K562 (cell line): ENCODE results near the gene IFNGR1. TPM values are rescaled to one million over a fixed set of nuclear protein-coding genes. Genes with fewer than 3 reads are reported as not detected.

ENCODE experiments used
- ATAC-seq: fragments of 200-7000 bp; cut with Tn5 transposase; 3 replicates; pipeline ENCODE4 v1.9.1; 2020; ENCODE audit warnings: moderate library complexity
- BruUV-seq: library from RNA; stranded (reverse); fragments of 400-500 nt; replicated peaks from 2 replicates; lab custom pipeline; 2021; lab: Mats Ljungman, UMichigan
- CTCF ChIA-PET: fragments of 300-600 bp; formaldehyde crosslinking; extraction: SDS; loops from one replicate; lab custom pipeline; 2021; ENCODE audit warnings: low intra/inter-chr PET ratio; lab: Yijun Ruan, JAX
- POLR2A ChIA-PET: fragments of 300-600, 350-650 bp; sonication (Branson Sonifier 250); formaldehyde crosslinking; extraction: SDS; loops from one replicate; lab custom pipeline; 2021; ENCODE audit warnings: antibody characterized with exemption, inconsistent platforms; lab: Yijun Ruan, JAX
- DNase-seq, 4 experiments: peaks; one replicate each; pipeline versions ENCODE4 v3.0.0 to v3.0.0-alpha.2; 2011 to 2018; ENCODE audit warnings: low spot score in 3 of 4, mixed read lengths in 3 of 4; ENCODE audit errors: extremely low read depth in 1 of 4
- FAIRE-seq: peaks from 2 replicates; lab custom pipeline; 2011; peaks lifted over from hg19 to GRCh38; lab: Jason Lieb, UNC
- H2AFZ ChIP-seq: 2 replicates; pipeline ENCODE4 v1.6.0; 2011; ENCODE audit warnings: low read depth, low read length, control low read depth, inconsistent platforms
- H3K27ac ChIP-seq: fragments of 200-600 bp; 3 replicates; pipeline ENCODE4 v1.8.0; 2011; ENCODE audit warnings: low read depth, mild to moderate bottlenecking, control low read depth, inconsistent platforms, low read length, moderate library complexity, mixed read lengths; ENCODE audit errors: extremely low read depth
- H3K27me3 ChIP-seq, 2 experiments: fragments of 300-600 bp in 1 of 2; 2 replicates in 1 of 2; 3 replicates in 1 of 2; pipeline versions ENCODE4 v1.6.0 to v1.8.0; 2011; ENCODE audit warnings: inconsistent platforms in 2 of 2, low read length in 2 of 2, mild to moderate bottlenecking in 1 of 2, mixed read lengths in 1 of 2, moderate library complexity in 1 of 2; ENCODE audit not compliant: control insufficient read depth in 2 of 2, insufficient read depth in 2 of 2
- H3K36me3 ChIP-seq: fragments of 300-600 bp; 3 replicates; pipeline ENCODE4 v1.8.0; 2011; ENCODE audit warnings: mild to moderate bottlenecking, low read length, inconsistent platforms; ENCODE audit not compliant: control insufficient read depth, insufficient read depth
- H3K4me1 ChIP-seq, 2 experiments: fragments of 200-600 bp in 1 of 2; replicated peaks in 1 of 2; 2 replicates in 1 of 2; 3 replicates in 1 of 2; pipeline versions ENCODE4 v1.5.1 to v1.8.0; 2011; ENCODE audit warnings: inconsistent platforms in 2 of 2, low read length in 2 of 2, mild to moderate bottlenecking in 1 of 2, mixed read lengths in 1 of 2, moderate library complexity in 1 of 2; ENCODE audit not compliant: control insufficient read depth in 2 of 2, insufficient read depth in 2 of 2
- H3K4me2 ChIP-seq: 2 replicates; pipeline ENCODE4 v1.6.1; 2011; ENCODE audit warnings: low read length, control low read depth, inconsistent platforms, mixed read lengths; ENCODE audit not compliant: insufficient read depth
- H3K4me3 ChIP-seq: fragments of 200-600 bp; sonication (generic), shearing (Covaris generic); 2 replicates; pipeline ENCODE4 v1.5.1; 2016; ENCODE audit warnings: control low read depth, inconsistent platforms
- H3K79me2 ChIP-seq: fragments of 200-600 bp; 3 replicates; pipeline ENCODE4 v1.8.0; 2011; ENCODE audit warnings: low read length, inconsistent platforms; ENCODE audit not compliant: control insufficient read depth, insufficient read depth
- H3K9ac ChIP-seq, 2 experiments: 2 replicates each; pipeline versions ENCODE4 v1.6.0 to v1.6.1; 2011; ENCODE audit warnings: low read depth in 2 of 2, low read length in 2 of 2, control low read depth in 1 of 2, inconsistent platforms in 1 of 2, mild to moderate bottlenecking in 1 of 2, mixed read lengths in 1 of 2; ENCODE audit not compliant: insufficient read depth in 1 of 2
- H3K9me1 ChIP-seq: one replicate; pipeline ENCODE4 v1.6.0; 2011; ENCODE audit warnings: inconsistent platforms, mild to moderate bottlenecking, low read length, moderate library complexity; ENCODE audit not compliant: control insufficient read depth, insufficient read depth
- H3K9me3 ChIP-seq: replicated peaks from 2 replicates; pipeline ENCODE4 v1.5.1; 2011; ENCODE audit warnings: low read depth, low read length, inconsistent platforms; ENCODE audit not compliant: control insufficient read depth, insufficient read depth
- H4K20me1 ChIP-seq: replicated peaks from 2 replicates; pipeline ENCODE4 v1.6.1; 2011; ENCODE audit warnings: low read length, inconsistent platforms, mixed read lengths; ENCODE audit not compliant: control insufficient read depth, insufficient read depth
- CBX3 ChIP-seq, 2 experiments: IDR thresholded peaks; 1 replicate in 1 of 2; 2 replicates in 1 of 2; pipeline ENCODE4 v1.6.1; 2012; ENCODE audit warnings: inconsistent platforms in 2 of 2, low read length in 2 of 2, borderline replicate concordance in 1 of 2, control low read depth in 1 of 2
- EHMT2 ChIP-seq: fragments of 450-650 bp; IDR thresholded peaks from 2 replicates; pipeline ENCODE4 v1.6.1; 2018; ENCODE audit warnings: antibody characterized with exemption
- HNRNPH1 ChIP-seq: fragments of 200-400 bp; formaldehyde crosslinking; optimal IDR thresholded peaks from 2 replicates; pipeline ENCODE3; 2017; ENCODE audit warnings: low read depth, mild to moderate bottlenecking, low read length, moderate library complexity
- TCF7 ChIP-seq: sonication (generic); IDR thresholded peaks from 2 replicates; pipeline ENCODE4 v1.6.1; 2016; ENCODE audit warnings: antibody characterized with exemption, borderline replicate concordance
- ZNF253 ChIP-seq: fragments of 250-450 bp; sonication (Bioruptor Pico); conservative IDR thresholded peaks from 2 replicates; pipeline ENCODE4 v1.6.1; 2021; ENCODE audit warnings: mild to moderate bottlenecking
- ZZZ3 ChIP-seq: fragments of 450-650 bp; IDR thresholded peaks from 2 replicates; pipeline ENCODE4 v1.6.1; 2016; ENCODE audit warnings: antibody characterized with exemption, mild to moderate bottlenecking, moderate library complexity
- in situ Hi-C: fragments of 300-500 bp; cut with MboI; formaldehyde crosslinking; loops from 4 replicates; pipeline ENCODE4 v1.15.0; 2018; ENCODE audit warnings: inconsistent platforms, mixed read lengths
- intact Hi-C: fragments of 100-400 bp; cut with micrococcal nuclease; formaldehyde crosslinking; loops from 2 replicates; pipeline ENCODE4 v1.14.2; 2022
- polyA plus RNA-seq, 8 experiments: library from polyadenylated mRNA; depleted of rRNA in 4 of 8; stranded (reverse) in 5 of 8; unstranded in 3 of 8; fragments of >200 nt; fragmentation: Nextera tagmentation in 2 of 8; fragmentation: Illumina TruSeq in 1 of 8; extraction: Ambion mirVana in 2 of 8; extraction: Trizol in 1 of 8; gene quantifications; 2 replicates each; pipeline versions ENCODE4 v1.2.1 to v1.2.3, GENCODE V29; 2011 to 2014; ENCODE audit warnings: inconsistent platforms in 1 of 8, missing spikeins in 1 of 8
- total RNA-seq, 7 experiments: library from RNA; depleted of rRNA in 6 of 7; stranded (reverse); fragments of >200 nt in 6 of 7; fragmentation: Illumina TruSeq in 2 of 7; extraction: Trizol in 2 of 7; gene quantifications; 2 replicates each; pipeline versions ENCODE4 v1.2.1 to v1.2.3, GENCODE V29; 2011 to 2021; ENCODE audit warnings: low replicate concordance in 1 of 7
- TF ChIP-seq, protein P1 (sequence below): fragments of 250-450 bp; sonication (Bioruptor Pico); IDR thresholded peaks from 2 replicates; pipeline ENCODE4 v1.8.0; 2022; ENCODE audit warnings: moderate library complexity, mild to moderate bottlenecking, inconsistent platforms
- TF ChIP-seq, protein P2 (sequence below): sonication (generic); formaldehyde crosslinking; IDR thresholded peaks from 2 replicates; pipeline ENCODE4 v1.8.0; 2022; ENCODE audit warnings: mild to moderate bottlenecking, missing genetic modification reagents, borderline replicate concordance
- TF ChIP-seq, protein P3 (sequence below): fragments of 250-450 bp; sonication (Bioruptor Pico); IDR thresholded peaks from 2 replicates; pipeline ENCODE4 v1.8.0; 2021; ENCODE audit warnings: borderline replicate concordance, mild to moderate bottlenecking, moderate library complexity; ENCODE audit not compliant: poor library complexity, severe bottlenecking
- TF ChIP-seq, protein P4 (sequence below), 2 experiments: fragments of 450-650 bp; formaldehyde crosslinking in 1 of 2; IDR thresholded peaks; 2 replicates each; pipeline versions ENCODE4 v1.4.0 to v1.6.1; 2014 to 2020; ENCODE audit warnings: mild to moderate bottlenecking in 2 of 2, borderline replicate concordance in 1 of 2, low read depth in 1 of 2

Gene IFNGR1
- total and polyA plus RNA-seq, 9 of the 15 experiments (the other 6 are each of a cell fraction or from before 2014, with no cell fraction given) = 14.7 to 47.0 (median 26.7) TPM

DNA sequence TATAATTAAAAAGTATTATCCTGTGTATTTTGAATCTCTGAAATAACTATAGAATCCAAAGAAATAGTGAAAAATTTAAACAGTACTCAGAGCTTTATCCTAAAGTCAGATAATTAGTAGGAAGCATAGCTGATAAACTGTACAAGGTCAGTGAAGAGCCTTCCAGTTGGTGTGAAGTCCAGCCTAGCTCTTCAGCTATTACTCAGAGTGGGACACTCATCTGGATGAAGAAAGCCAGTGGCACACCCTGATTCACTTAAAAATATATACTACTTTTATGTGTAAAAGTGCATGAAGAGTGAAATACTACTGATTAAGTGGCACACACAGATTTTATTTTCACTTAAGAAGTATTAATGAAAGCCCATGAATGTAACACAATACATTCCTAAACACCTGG lies 3.1 kb downstream of the IFNGR1 start:
- Histone ChIP-seq H3K9me1 (no peaks in the 10 kb centered on the region), H3K4me1 (peaks cover 9 to 33% of the 10 kb centered on the region in 2 experiments; a peak in 4 of 5 replicates), H3K9ac (no peak overlapping the region)
- TF ChIP-seq TCF7 (no peak), HNRNPH1 (no peak), CBX3 (IDR thresholded peaks at IDR 0.05; ENCODE audit: borderline replicate concordance in 1 of 2, low read length in 2 of 2) (no peak), ZNF253 (CRISPR knock-in tag) (no peak), ZZZ3 (no peak), EHMT2 (no peak)
- TF ChIP-seq, protein P1, sequence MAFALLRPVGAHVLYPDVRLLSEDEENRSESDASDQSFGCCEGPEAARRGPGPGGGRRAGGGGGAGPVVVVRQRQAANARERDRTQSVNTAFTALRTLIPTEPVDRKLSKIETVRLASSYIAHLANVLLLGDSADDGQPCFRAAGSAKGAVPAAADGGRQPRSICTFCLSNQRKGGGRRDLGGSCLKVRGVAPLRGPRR (CRISPR knock-in tag) = no peak
- TF ChIP-seq, protein P2, sequence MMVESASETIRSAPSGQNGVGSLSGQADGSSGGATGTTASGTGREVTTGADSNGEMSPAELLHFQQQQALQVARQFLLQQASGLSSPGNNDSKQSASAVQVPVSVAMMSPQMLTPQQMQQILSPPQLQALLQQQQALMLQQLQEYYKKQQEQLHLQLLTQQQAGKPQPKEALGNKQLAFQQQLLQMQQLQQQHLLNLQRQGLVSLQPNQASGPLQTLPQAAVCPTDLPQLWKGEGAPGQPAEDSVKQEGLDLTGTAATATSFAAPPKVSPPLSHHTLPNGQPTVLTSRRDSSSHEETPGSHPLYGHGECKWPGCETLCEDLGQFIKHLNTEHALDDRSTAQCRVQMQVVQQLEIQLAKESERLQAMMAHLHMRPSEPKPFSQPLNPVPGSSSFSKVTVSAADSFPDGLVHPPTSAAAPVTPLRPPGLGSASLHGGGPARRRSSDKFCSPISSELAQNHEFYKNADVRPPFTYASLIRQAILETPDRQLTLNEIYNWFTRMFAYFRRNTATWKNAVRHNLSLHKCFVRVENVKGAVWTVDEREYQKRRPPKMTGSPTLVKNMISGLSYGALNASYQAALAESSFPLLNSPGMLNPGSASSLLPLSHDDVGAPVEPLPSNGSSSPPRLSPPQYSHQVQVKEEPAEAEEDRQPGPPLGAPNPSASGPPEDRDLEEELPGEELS = no peak
- TF ChIP-seq, protein P3, sequence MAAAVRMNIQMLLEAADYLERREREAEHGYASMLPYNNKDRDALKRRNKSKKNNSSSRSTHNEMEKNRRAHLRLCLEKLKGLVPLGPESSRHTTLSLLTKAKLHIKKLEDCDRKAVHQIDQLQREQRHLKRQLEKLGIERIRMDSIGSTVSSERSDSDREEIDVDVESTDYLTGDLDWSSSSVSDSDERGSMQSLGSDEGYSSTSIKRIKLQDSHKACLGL (CRISPR knock-in tag) = no peak
- TF ChIP-seq, protein P4, sequence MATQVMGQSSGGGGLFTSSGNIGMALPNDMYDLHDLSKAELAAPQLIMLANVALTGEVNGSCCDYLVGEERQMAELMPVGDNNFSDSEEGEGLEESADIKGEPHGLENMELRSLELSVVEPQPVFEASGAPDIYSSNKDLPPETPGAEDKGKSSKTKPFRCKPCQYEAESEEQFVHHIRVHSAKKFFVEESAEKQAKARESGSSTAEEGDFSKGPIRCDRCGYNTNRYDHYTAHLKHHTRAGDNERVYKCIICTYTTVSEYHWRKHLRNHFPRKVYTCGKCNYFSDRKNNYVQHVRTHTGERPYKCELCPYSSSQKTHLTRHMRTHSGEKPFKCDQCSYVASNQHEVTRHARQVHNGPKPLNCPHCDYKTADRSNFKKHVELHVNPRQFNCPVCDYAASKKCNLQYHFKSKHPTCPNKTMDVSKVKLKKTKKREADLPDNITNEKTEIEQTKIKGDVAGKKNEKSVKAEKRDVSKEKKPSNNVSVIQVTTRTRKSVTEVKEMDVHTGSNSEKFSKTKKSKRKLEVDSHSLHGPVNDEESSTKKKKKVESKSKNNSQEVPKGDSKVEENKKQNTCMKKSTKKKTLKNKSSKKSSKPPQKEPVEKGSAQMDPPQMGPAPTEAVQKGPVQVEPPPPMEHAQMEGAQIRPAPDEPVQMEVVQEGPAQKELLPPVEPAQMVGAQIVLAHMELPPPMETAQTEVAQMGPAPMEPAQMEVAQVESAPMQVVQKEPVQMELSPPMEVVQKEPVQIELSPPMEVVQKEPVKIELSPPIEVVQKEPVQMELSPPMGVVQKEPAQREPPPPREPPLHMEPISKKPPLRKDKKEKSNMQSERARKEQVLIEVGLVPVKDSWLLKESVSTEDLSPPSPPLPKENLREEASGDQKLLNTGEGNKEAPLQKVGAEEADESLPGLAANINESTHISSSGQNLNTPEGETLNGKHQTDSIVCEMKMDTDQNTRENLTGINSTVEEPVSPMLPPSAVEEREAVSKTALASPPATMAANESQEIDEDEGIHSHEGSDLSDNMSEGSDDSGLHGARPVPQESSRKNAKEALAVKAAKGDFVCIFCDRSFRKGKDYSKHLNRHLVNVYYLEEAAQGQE (IDR thresholded peaks at IDR 0.05; ENCODE audit: borderline replicate concordance) = no peak
- TF ChIP-seq, protein P4 (CRISPR knock-in tag; IDR thresholded peaks at IDR 0.05; ENCODE audit: low read depth) = no peak

More for the DNA sequence above, 3.1 kb downstream of the IFNGR1 start:
- peaks cover 78% of the 10 kb centered on the region for H3K79me2 ChIP-seq
- H3K36me3 ChIP-seq = peaks cover 5% of the 10 kb centered on the region; the same call in 2 of the 3 replicates
- H3K9me3 ChIP-seq = peaks cover 6% of the 10 kb centered on the region
- ChIA-PET CTCF (no interaction called here), POLR2A (interaction anchor here (1.0 kb wide), 1 partner anchor 8 kb away, joined by 3 read pairs; no protein-coding TSS in a partner anchor)
- H3K4me3 ChIP-seq = no peak overlapping the region
- FAIRE-seq = no peak
- H2AFZ ChIP-seq = no peak overlapping the region
- in situ Hi-C loops = no loop called here
- H3K4me2 ChIP-seq = no peak overlapping the region
- BruUV-seq = no TSS peak
- no peak overlapping the region for H3K27ac ChIP-seq
- intact Hi-C loops = no loop called here
- no peaks in the 10 kb centered on the region for H3K27me3 ChIP-seq
- H4K20me1 ChIP-seq = peaks cover 4% of the 10 kb centered on the region; the same call in 1 of the 2 replicates
- DNase-seq = no peak
- no peak for ATAC-seq
